Endothelial cell of hepatic sinusoid (primary cell): ENCODE data around the gene PET100.

Source experiments
- in situ Hi-C: cut with HindIII; loops from 2 replicates; pipeline ENCODE4 v1.10.0; 2017; ENCODE audit warnings: low sequenced_read_pairs

The PET100 gene

DNA sequence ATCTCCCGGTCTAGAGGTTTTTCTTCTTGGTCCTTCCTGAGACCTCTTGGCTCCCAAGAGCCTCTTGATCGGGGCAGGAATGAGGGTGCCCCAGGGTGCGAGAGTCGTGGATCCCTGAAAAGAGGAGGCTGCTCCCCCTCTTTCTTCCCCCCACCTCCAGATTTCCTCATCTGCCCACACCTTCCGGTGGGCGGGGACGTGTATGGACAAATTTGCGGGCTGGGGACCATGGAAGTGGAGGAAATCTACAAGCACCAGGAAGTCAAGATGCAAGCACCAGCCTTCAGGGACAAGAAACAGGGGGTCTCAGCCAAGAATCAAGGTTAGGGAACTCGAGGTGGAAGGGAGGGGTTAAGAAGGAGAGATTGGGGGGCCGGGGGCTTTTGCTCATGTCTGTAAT is 47.3 kb downstream of the PET100 start, which contains the start of gene MCEMP1:
Gene MCEMP1 (plus strand): TSS at position 237 of the 400 bp plus-strand sequence. CDS start 31 bp downstream, at position 268.
- in situ Hi-C loops = no loop called here

DNA sequence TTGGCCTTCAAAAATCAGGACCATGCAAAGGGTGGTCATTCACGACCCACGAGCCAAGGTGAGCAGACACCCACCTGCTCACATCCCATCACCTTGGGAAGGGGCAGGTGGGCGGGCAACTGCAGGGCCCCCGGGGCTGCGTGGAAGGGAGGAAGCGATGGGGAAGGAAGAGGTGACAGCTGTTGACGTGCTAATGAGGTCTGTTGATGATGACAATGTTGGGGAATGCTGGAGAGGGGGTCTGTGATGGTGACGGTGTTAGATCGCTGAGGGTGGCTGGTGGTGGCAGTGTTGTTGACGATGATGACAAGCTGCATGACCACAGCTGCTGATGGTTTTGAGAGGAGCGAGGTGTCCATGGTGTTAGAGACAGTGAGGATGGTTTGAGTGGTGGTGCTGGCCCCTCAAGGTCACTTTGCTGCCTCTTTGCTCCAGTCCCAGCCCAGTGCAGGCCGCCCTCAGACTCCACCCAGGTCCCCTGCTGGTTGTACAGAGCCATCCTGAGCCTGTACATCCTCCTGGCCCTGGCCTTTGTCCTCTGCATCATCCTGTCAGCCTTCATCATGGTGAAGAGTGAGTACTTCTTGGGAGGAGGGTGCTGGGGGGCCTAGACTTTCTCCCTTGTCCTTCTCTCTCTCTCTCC is 48.2 kb downstream of the PET100 start:
- in situ Hi-C loops = no loop called here

DNA sequence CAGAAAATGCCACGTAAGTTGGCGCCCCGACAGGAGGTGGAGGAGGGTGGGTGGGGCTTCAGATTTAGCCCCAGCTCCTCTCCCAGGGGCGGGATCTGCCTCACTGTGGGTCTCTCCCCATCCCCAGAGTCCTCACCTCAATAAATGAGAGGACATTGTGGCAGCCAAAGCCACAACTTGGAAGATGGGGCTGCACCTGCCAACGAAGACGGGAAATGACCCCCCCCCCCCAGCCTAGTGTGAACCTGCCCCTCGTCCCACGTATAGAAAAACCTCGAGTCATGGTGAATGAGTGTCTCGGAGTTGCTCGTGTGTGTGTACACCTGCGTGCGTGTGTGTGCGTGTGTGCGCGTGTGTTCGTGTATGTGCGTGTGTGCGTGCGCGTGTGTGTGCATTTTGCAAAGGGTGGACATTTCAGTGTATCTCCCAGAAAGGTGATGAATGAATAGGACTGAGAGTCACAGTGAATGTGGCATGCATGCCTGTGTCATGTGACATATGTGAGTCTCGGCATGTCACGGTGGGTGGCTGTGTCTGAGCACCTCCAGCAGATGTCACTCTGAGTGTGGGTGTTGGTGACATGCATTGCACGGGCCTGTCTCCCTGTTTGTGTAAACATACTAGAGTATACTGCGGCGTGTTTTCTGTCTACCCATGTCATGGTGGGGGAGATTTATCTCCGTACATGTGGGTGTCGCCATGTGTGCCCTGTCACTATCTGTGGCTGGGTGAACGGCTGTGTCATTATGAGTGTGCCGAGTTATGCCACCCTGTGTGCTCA is 49.6 kb downstream of the PET100 start:
- in situ Hi-C loops = no loop called here

DNA sequence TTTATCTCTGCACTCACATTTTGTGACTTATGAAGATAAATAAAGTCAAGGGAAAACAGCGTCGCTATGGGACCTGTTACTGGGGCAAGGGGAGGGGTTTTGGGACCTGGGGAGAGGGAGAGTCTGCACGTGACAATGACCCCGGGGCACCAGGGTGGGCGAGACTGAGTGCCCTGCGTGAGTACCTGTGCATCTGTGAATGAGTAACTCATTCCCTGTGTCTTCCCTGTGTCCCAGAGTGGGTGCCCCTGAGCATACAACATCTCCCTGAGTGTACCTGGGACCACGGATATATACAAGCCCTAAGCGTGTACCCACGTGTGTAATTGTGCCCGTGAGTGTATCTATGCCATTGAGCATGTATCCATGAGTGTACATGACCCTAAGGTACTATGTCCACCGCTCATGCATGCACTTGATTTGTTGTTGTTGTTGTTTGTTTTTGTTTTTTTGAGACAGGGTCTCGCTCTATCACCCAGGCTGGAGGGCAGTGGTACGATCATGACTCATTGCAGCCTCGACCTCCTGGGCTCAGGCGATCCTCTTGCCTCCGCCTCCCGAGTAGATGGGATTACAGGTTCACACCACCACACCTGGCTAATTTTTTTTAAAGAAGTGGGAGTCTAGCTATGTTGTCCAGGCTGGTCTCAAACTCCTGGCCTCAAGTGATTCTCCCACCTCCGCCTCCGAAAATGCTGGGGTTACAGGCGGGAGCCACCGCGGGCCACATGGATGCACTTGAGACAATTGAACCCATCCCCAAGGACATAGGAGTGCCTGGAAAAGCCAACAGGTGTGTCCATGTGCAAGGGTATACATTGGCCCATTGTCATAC is 50.4 kb downstream of the PET100 start:
- in situ Hi-C loops = no loop called here

DNA sequence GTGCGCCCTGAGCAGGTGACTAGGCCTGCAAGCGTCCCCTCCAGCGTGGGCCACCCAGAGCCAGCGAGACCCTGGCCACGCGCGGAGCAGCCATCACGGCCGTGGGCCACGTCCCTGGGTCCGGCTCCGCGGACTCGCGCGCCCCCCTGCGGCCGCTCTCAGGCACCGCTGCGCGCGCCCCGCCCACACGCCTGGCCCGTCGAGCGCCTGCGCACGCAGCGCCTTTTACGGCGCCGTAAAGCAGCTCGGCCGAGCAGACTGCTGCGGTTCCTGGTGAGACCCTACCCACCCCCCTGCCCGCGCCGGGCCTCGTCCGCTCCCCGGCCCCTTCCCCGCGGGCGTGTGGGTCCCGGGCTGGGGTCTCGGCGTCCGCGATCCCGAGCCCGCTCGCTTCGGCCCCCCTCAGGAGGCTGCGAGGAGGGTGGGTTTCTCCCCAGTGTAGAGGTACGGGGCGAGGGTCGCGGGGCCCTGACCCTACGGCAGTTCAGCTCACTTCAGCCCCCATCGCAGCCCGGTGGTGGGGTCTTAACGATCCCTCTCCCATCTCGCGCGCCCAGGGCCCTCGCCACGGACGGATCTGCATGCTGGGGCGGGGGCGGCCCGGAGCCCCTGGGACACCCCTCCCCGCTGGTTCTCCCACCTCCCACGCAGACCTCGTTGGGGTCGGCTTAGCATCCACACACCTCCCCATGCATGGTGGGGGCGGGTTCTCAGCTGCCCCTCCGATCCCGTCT is 51.2 kb downstream of the PET100 start, which contains the start of gene TRAPPC5:
Gene TRAPPC5 (plus strand): TSS at position 228 of the 734 bp plus-strand sequence. CDS start 1,421 bp downstream, outside the sequence.
- in situ Hi-C loops = no loop called here
